HG02973 (cell line): ENCODE measurements around the gene MSRB1.
A peak's percentile ranks its signal among the peaks of the same experiment; 100 is the strongest.
"Not testable (repeated sequence)": the region's sequence is repeated elsewhere in the genome, so short reads cannot be mapped to it uniquely, and the experiment has no call there.

Source experiments
- ATAC-seq: cut with Tn5 transposase; IDR thresholded peaks from one replicate; pipeline ENCODE4 v1.9.1; 2021; ENCODE audit warnings: moderate library complexity; ENCODE audit not compliant: unreplicated experiment

The MSRB1 gene

DNA sequence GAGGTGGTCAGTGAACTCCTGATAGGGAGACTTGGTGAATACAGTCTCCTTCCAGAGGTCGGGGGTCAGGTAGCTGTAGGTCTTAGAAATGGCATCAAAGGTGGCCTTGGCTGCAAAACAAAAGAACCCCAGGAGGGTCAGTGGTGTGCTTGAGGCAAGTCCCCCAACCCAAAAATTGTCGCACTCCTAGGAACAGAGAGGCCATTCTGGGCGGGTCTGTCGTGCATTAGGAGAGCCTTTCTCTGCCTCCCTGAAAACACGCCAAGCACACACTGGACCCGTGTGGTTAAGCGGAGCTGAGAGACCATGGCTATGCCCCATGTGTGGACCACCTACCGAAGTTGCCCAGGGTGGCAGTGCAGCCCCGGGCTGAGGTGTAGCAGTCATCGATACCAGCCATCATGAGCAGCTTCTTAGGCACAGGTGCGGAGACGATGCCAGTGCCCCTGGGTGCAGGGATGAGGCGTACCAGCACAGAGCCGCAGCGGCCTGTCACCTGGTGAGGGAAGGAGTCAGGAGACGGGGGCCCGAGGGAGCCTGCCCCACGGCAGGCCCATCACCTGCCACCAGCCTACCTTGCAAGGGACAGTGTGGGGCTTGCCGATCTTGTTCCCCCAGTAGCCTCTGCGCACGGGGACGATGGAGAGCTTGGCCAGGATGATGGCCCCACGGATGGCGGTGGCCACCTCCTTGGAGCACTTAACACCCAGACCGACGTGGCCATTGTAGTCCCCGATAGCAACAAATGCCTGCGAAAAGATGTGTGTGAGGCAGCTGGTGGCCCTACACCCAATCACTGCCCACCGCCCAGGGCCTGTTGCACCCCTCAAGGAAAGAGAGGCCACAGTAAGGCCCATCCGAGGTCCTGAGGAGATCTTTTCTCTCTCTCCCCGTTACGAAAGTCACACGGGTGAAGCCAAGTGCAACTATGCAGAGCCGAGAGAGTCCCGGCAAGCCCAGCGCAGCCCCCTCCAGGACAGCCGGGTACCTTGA is 19.5 kb upstream of the MSRB1 start:
- not testable (repeated sequence) for ATAC-seq

DNA sequence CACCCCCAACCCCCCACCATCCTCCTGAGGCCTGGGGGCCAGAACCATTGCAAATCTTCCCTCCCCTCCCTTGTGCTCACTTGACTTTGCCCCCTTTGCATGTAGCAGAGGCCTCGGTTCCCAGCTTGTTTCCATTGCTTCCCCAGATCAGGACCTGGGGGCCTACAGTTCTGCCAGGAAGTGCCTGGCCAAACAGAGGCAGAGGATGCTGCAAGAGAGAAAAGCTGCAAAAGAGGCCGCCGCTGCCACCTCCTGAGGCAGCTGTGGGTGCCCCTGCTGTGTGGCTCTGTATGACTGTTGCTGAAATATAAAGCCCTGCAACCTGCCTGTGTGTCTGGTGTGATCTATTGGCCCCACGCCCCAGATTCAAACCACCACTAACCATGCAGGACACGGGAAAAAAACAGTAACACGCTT is 18.7 kb upstream of the MSRB1 start:
- no peak for ATAC-seq

DNA sequence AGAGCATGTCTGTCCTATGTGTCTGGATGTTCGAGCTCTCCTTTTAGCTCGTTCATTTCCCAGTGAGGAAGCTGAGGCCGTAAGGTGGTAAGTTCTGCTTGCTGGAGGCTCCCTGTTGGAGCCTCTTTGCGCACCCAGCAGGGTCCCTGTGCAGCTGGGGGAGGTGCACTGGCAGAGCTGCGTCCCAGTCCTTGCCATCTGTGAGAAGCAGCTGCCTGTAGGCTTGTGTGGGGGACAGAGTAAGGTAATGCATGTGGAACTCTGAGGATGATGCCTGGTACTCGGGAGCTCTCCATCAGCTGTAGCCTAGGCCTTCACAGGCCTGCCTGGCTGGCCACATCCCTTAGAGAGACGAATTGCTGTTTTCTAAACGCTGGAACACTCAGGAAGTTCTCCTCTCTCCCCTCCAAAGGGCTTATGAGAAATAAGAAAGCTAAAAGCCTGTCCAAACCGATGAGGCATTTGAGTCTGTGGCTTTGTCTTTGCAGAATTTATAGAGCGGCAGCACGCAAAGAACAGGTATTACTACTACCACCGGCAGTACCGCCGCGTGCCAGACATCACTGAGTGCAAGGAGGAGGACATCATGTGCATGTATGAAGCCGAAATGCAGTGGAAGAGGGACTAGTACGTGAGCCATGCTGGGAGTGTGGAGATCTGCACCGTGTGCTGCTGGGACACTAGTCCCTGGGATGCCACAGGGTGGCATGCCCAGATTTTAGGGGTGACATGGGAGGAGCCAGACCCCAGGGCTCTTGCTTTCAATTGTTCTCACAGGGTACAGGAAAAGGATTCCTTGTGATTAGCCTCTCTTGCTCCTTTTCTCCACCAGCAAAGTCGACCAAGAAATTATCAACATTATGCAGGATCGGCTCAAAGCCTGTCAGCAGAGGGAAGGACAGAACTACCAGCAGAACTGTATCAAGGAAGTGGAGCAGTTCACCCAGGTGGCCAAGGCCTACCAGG is 17.9 kb upstream of the MSRB1 start:
- ATAC-seq: no peak

DNA sequence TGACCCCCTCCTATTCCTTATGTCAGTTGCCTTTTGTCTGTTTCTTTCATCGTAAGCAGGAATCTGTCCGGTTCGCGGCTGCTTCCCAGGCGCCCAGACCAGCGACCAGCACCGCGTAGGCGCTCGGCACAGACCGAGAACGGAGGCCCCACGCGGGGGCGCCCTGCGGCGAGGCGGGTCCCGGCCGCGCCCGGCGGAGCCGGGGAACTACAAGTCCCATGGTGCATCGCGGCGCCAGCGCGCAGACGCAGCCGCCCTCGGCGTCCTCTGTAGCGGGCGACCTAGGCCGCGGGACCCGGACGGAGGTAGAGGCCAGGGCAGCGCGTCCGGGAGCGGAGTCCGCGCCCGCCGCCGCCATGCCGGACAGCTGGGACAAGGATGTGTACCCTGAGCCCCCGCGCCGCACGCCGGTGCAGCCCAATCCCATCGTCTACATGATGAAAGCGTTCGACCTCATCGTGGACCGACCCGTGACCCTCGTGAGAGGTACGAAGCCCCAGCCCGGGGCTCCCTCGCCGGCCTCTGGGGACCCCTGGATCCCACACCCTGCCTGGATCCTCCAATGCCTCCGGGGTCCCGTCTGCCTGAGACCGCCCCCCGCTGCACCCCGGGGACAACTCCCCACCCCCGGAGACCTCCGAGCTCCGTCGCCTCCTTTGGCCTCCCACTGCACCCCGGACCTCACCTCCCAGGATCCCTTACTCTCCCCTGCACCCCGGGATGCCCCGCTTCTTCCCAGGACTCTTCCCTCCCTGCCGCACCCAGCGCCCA is 16.5 kb upstream of the MSRB1 start, which contains the start of gene NDUFB10:
NDUFB10 (plus strand) TSS at position 270 of the 771 bp plus-strand sequence; CDS start at position 357, 87 bp downstream.
- ATAC-seq: peak; percentile 73

DNA sequence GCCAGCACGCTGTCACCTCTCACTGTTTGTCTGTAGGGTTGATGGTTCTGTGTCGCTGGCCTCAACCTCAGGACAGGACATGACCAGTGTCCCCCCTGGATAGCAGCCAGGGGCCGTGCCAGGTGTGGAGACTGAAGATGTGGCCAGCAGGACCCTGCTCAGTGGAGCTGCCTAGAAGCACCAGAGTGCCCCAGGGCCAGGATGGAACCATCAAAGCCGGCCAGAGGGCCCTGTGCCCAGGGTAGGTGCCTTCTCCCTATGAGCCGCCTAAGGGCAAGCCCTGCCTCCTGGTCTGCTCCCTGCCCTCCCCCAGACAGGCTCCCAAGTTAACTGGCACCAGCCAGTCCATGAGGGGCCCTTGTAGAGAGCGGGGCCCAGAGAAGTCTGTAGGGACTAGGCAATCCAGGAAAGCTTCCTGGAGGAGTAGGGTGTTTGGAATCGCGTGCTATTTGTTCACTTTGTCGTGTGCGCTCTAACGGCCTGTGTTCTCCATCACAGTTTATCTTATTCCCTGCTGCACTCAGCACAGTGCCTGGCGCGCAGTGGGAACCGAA is 15.8 kb upstream of the MSRB1 start:
- no peak for ATAC-seq

DNA sequence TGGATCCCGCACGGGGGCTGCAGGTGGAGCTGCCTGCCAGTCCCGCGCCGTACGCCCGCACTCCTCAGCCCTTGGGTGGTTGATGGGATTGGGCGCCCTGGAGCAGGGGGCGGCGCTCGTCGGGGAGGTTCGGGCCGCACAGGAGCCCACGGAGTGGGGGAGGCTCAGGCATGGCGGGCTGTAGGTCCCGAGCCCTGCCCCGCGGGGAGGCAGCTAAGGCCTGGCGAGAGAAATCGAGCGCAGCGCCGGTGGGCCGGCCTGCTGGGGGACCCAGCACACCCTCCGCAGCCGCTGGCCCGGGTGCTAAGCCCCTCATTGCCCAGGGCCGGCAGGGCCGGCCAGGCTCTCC is 15.1 kb upstream of the MSRB1 start:
- not testable (repeated sequence) for ATAC-seq

DNA sequence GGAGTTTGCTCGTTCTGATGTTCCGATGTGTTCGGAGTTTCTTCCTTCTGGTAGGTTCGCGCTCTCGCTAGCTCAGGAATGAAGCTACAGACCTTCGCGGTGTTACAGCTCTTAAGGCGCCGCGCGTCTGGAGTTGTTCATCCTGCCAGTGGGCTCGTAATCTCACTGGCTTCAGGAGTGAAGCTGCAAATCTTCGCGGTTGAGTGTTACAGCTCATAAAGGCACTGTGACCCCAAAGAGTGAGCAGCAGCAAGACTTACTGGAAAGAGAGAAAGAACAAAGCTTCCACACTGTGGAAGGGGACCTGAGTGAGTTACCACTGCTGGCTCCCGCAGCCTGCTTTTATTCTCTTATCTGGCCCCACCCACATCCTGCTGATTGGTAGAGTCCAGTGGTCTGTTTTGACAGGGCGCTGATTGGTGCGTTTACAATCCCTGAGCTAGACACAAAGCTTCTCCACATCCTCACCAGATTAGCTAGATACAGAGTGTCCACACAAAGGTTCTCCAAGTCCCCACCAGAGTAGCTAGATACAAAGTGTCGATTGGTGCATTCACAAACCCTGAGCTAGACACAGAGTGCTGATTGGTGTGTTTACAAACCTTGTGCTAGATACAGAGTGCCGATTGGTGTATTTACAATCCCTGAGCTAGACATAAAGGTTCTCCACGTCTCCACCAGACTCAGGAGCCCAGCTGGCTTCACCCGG is 14.6 kb upstream of the MSRB1 start:
- ATAC-seq: not testable (repeated sequence)

DNA sequence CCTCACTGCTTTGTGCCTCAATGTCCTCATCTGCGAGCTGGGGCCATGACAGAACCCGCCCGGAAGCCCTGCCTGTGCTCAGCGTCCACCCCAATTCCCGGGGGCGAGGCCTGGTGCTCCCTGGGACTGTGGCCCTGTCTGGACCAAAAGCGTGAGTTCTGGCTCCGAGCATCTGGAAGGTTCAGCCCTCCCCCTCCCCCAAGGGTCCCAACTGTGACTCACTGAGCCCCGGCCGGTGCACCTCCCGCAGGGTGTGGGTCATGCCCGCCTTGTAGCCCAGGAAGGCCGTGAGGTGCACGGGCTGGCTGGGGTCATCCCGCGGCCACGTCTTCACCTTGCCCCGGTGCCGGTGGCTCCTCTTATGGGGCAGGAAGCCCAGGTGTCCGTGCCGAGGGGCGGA is 10.7 kb upstream of the MSRB1 start:
- ATAC-seq: no peak

DNA sequence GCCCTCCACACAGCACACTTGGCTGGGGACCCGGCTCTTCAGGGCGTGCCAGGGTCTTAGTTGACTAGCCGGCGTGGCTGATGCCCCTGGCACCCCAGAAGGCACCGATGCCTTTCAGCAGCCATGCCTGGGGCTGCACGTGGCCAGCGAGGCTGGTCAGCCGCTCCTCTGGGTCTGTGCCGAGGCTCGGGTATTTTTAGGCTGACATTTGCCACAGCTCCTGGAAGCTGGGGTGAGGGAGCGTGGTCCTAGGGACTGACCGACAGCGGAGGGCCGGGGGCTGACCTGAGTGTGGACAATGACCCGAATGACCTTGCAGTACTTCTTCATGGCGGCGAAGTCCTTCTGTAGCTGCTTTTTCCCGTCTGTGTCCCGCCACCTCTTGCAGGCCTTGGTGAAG is 7.6 kb upstream of the MSRB1 start:
- no peak for ATAC-seq

DNA sequence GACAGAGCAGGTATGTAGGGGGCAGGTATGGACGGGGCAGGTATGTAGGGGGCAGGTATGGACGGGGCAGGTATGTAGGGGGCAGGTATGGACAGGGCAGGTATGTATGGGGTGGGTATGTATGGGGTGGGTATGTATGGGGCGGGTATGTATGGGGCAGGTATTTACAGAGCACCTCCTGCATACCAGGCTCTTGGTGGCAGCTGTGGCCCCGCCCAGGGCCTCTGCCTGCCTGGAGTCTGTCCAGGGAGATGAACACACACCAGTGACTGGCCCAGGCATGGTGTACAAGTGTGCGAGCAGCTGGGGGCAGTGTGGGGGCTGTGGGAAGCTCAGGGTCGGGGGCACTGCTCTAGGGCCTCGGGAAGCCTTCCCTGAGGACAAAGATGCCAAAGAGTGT is 7.0 kb upstream of the MSRB1 start:
- ATAC-seq: no peak

DNA sequence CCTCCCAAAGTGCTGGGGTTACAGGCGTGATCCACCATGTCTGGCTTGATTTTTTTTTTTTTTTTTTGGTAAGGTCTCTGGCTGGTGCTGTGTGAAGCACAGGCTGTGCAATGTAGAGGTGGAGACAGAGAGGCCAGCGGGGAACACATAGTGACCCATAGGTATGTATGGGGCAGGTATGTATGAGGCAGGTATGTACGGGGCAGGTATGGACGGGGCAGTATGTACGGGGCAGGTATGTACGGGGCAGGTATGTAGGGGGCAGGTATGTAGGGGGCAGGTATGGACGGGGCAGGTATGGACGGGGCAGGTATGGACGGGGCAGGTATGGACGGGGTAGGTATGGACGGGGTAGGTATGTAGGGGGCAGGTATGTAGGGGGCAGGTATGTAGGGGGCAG is 6.5 kb upstream of the MSRB1 start:
- no peak for ATAC-seq

DNA sequence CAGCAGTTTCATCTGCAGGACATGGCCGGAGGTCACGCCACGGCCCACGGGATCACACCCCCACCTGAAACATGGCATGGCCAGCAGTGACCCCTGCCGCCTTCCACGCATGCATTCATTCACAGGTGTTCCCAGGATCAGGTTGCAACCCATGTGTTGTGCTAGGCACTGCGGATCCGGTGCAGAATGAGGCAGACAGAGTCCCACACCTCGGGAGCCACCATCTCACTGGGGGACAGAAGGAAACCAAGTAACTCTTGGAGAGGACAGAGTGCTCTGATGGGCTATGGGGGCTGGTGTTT is 4.3 kb upstream of the MSRB1 start:
- ATAC-seq: no peak

DNA sequence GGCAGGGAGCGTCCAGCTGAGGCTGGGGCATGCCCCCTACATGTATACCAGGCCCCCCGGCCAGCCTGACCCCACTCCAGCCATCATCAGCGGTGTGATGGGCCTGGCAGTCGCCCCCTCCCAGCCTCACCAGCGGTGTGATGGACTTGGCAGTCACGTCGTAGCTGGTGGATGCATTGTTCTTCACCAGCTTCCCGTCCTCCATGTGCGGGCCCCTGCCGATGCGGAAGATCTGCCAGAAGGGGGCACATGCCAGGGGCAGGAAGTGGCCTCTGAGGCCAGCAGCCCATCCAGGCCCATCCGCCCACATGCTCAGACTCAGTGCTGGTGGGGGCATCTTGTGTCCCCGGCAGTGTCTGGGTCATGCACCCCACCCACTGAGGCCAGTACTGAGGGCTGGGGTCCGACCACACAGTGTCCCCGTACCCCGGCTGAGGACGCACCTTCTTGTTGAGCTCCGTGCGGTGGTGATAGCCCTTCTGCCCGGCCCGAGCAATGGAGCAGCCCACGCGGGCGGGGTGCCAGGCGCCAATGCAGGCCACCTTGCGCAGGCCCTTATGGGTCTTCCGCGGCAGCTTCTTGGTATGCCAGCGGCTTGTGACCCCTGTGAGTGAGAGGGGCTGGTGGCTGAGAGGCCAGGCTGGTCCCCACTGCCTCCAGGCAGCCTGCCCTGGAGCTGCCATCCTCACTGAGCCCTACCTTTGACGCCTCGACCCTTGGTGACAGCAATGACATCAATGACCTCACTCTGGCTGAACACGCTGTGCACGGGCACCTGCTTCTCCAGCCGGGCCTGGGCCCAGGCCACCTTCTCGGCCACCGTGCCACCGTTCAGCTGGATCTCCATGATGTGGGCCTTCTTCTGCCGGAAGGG is 3.7 kb upstream of the MSRB1 start:
- no peak for ATAC-seq

DNA sequence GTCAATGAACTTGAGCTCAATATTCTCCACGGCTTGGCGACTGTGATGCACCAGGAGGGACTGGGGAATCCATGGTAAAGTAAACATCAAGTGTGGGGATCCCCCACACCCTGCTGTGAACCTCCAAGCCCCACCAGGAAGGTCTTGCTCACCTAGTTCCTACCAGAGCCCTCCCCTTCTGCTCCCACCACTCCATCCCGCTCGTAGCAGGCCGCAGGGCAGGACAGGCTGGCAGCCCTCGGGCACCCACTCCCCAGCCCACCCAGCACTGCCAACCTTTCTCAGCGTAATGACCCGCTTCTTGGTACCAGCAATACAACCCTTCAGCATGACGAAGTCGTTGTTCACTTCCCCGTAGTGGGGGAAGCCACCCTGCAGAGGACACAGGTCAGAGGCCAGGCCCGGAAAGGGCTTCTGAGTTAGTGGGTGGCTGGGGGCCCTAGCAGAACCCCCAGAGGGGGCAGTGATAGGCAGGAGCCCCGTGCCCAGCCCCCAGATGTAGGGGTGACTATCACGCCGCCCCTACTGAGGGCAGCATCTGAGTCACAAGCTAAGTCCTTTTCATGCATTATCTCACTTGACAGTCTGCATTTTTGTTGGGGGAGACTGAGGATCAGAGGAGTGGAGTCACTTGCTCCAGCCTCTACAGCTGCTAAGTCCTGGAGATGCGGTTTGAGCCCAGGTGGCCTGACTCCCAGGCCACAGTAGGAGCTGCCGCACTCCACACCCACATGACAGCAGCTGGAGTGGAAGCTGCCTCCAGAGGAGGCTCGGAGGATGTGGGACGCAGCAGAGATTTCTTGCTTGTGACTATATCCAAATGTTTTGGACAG is 2.8 kb upstream of the MSRB1 start:
- ATAC-seq: no peak

DNA sequence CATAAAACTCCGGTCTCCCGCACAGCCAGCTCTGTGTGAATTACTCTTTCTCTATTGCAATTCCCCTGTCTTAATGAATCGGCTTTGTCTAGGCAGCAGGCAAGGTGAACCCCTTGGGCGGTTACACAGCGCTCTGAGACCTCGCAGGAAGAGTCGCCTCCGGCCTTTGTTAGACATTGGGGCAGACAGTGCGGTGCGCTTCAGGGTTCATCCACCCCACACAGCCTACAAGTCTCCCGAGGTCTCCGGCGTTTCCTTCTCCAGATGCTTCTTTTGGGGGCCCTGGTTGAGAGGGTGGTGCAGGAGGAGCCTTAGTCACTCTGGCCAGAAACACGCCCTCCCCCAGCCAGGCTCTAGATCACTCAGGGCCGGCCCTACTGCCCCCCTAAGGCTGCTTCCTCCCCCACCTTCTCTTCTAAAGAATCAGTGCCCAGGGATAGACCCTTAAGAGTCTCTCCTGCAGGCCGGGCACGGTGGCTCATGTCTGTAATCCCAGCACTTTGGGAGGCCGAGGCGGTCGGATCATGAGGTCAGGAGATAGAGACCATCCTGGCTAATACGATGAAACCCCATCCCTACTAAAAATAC is 1.7 kb upstream of the MSRB1 start:
- ATAC-seq: no peak

DNA sequence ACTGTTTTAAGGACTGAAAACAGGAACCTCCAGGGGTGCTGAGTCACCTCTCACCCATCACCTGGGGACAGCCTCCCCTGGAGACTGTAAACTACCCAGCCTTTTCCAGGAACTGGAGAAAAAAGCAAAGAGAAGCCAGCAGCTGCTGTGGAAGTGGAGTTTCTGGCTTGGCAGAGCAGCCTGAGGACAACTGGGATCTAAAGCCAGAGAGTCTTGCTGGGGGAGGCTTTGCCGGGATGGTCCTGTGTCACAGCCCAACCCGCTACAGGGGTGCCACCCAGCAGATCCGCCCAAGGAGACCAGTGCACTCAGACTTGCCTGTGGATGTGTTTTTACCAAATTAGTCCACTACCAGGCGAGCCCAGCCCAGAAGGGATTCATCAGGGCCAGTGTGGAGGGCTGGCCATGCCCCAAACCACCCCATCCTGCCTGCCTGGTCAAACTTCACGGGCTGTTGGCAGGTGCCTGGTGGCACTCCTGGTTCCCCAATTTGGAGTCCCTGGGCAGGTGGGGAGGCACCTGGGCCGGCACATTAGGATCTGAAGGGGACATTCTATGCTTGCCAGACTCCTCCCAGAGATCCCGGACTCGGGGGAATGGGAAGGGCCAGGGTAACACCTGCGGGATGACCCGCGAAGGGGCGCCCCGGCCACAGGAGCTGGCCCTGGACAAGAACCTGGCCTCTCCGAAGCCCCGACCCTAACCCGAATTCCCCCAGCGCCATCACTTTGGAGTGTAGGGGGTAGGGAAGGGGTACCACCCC is 771 bp downstream of the MSRB1 start:
- no peak for ATAC-seq
